ENCODE measurements around the gene CSF2.
A peak's percentile ranks its signal among the peaks of the same experiment; 100 is the strongest.

Gene CSF2

GRCh38 chr5:132055808-132056609 is 17.6 kb upstream of the CSF2 start:
- DNase-seq, result no peak

GRCh38 chr5:132056610-132057497 is 16.7 kb upstream of the CSF2 start:
- peak; percentile 45 for DNase-seq

GRCh38 chr5:132057498-132058255 is 15.9 kb upstream of the CSF2 start:
- DNase-seq, result no peak

GRCh38 chr5:132058646-132059042 is 14.9 kb upstream of the CSF2 start:
- DNase-seq, result no peak

GRCh38 chr5:132059043-132059695 is 14.4 kb upstream of the CSF2 start:
- DNase-seq, result peak; percentile 45

GRCh38 chr5:132059696-132060500 is 13.7 kb upstream of the CSF2 start:
- DNase-seq, result peak; percentile 47

GRCh38 chr5:132060501-132061161 is 13.0 kb upstream of the CSF2 start, which contains the start of gene IL3:
Gene IL3 (plus strand): TSS chr5:132060655. CDS start chr5:132060707, 52 bp downstream.
- peak; percentile 37 for DNase-seq

- DNase-seq, result peak; percentile 86
Measured at GRCh38 chr5:132063090-132063911, 10.3 kb upstream of the CSF2 start.

GRCh38 chr5:132064140-132064539 is 9.4 kb upstream of the CSF2 start:
- no peak for DNase-seq

- DNase-seq, result peak; percentile 91
Measured at GRCh38 chr5:132064738-132065331, 8.8 kb upstream of the CSF2 start.

GRCh38 chr5:132065351-132065937 is 8.1 kb upstream of the CSF2 start:
- DNase-seq, result peak; percentile 80

- DNase-seq, result no peak
Measured at GRCh38 chr5:132065951-132066701, 7.5 kb upstream of the CSF2 start.

- DNase-seq, result no peak
Measured at GRCh38 chr5:132066871-132067270, 6.7 kb upstream of the CSF2 start.

- DNase-seq, result no peak
Measured at GRCh38 chr5:132067451-132067850, 6.1 kb upstream of the CSF2 start.

GRCh38 chr5:132067941-132068808 is 5.4 kb upstream of the CSF2 start:
- no peak for DNase-seq

- no peak for DNase-seq
Measured at GRCh38 chr5:132069561-132069960, 4.0 kb upstream of the CSF2 start.

GRCh38 chr5:132069994-132070393 is 3.6 kb upstream of the CSF2 start:
- no peak for DNase-seq
